Brain microvascular endothelial cell (primary cell): ENCODE data around the gene SLC34A2.

Experiments used
- DNase-seq: peaks from one replicate; pipeline ENCODE4 v3.0.0-alpha.2; 2020
- H3K27ac ChIP-seq: fragments of 250-450 bp; sonication (Bioruptor Pico); 2 replicates; pipeline ENCODE4 v1.5.1; 2020; ENCODE audit warnings: mild to moderate bottlenecking, moderate library complexity
- H3K27me3 ChIP-seq: fragments of 250-450 bp; sonication (Bioruptor Pico); replicated peaks from 2 replicates; pipeline ENCODE4 v1.5.1; 2020; ENCODE audit warnings: mild to moderate bottlenecking
- H3K36me3 ChIP-seq: fragments of 250-450 bp; sonication (Bioruptor Pico); replicated peaks from 2 replicates; pipeline ENCODE4 v1.5.1; 2020; ENCODE audit warnings: mild to moderate bottlenecking
- H3K4me3 ChIP-seq: 2 replicates; pipeline ENCODE4 v1.5.1; 2011; ENCODE audit warnings: low read depth, mild to moderate bottlenecking, control low read depth, low read length, moderate library complexity
- in situ Hi-C: cut with HindIII; loops from 2 replicates; pipeline ENCODE4 v1.10.0; 2017; ENCODE audit warnings: low sequenced_read_pairs, low pct_ligation_motif_present
- TF ChIP-seq, protein P1 (sequence below): IDR thresholded peaks from 2 replicates; pipeline ENCODE4 v1.5.1; 2011; ENCODE audit warnings: low read depth, mild to moderate bottlenecking, moderate library complexity, low read length, control low read depth, inconsistent platforms; ENCODE audit errors: missing control alignments

Gene SLC34A2

DNA sequence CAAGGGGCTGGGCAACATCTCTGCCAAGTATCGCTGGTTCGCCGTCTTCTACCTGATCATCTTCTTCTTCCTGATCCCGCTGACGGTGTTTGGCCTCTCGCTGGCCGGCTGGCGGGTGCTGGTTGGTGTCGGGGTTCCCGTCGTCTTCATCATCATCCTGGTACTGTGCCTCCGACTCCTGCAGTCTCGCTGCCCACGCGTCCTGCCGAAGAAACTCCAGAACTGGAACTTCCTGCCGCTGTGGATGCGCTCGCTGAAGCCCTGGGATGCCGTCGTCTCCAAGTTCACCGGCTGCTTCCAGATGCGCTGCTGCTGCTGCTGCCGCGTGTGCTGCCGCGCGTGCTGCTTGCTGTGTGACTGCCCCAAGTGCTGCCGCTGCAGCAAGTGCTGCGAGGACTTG lies 20.6 kb downstream of the SLC34A2 start:
- DNase-seq: no peak
- Histone ChIP-seq H3K27me3 (no peaks in the 10 kb centered on the region), H3K4me3 (no peak overlapping the region), H3K27ac (no peak overlapping the region), H3K36me3 (no peaks in the 10 kb centered on the region)
- in situ Hi-C loops: no loop called here
- TF ChIP-seq, protein P1, sequence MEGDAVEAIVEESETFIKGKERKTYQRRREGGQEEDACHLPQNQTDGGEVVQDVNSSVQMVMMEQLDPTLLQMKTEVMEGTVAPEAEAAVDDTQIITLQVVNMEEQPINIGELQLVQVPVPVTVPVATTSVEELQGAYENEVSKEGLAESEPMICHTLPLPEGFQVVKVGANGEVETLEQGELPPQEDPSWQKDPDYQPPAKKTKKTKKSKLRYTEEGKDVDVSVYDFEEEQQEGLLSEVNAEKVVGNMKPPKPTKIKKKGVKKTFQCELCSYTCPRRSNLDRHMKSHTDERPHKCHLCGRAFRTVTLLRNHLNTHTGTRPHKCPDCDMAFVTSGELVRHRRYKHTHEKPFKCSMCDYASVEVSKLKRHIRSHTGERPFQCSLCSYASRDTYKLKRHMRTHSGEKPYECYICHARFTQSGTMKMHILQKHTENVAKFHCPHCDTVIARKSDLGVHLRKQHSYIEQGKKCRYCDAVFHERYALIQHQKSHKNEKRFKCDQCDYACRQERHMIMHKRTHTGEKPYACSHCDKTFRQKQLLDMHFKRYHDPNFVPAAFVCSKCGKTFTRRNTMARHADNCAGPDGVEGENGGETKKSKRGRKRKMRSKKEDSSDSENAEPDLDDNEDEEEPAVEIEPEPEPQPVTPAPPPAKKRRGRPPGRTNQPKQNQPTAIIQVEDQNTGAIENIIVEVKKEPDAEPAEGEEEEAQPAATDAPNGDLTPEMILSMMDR: no peak

DNA sequence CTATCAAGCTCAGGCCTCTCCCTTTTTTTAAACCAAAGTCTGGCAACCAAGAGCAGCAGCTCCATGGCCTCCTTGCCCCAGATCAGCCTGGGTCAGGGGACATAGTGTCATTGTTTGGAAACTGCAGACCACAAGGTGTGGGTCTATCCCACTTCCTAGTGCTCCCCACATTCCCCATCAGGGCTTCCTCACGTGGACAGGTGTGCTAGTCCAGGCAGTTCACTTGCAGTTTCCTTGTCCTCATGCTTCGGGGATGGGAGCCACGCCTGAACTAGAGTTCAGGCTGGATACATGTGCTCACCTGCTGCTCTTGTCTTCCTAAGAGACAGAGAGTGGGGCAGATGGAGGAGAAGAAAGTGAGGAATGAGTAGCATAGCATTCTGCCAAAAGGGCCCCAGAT lies 21.5 kb downstream of the SLC34A2 start:
- no peak for DNase-seq
- H3K27ac ChIP-seq: no peak overlapping the region
- no peak overlapping the region for H3K4me3 ChIP-seq
- TF ChIP-seq, protein P1: no peak
- H3K36me3 ChIP-seq: no peaks in the 10 kb centered on the region
- in situ Hi-C loops: no loop called here
- H3K27me3 ChIP-seq: no peaks in the 10 kb centered on the region

DNA sequence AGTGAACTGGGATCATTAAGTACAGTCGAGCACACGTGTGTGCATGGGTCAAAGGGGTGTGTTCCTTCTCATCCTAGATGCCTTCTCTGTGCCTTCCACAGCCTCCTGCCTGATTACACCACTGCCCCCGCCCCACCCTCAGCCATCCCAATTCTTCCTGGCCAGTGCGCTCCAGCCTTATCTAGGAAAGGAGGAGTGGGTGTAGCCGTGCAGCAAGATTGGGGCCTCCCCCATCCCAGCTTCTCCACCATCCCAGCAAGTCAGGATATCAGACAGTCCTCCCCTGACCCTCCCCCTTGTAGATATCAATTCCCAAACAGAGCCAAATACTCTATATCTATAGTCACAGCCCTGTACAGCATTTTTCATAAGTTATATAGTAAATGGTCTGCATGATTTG lies 22.3 kb downstream of the SLC34A2 start:
- in situ Hi-C loops: no loop called here
- H3K36me3 ChIP-seq: no peaks in the 10 kb centered on the region
- TF ChIP-seq, protein P1: no peak
- no peak overlapping the region for H3K27ac ChIP-seq
- no peak overlapping the region for H3K4me3 ChIP-seq
- no peaks in the 10 kb centered on the region for H3K27me3 ChIP-seq
- no peak for DNase-seq

DNA sequence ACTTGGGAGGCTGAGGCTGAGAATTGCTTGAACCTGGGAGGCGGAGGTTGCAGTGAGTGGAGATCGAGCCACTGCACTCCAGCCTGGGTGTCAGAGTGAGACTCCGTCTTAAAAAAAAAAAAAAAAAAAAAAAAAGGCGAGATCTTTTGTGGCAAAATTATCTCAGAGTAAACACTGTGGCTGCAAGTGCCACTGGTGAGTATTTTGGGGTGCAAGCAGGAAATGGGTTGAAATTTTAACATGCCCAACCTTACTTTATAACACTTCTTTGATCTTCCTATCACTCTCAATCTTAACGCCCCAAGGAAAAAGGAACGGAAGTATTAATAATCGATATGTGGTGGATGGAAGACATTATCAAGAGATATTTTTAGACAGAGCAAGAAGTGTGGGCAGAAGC lies 32.1 kb downstream of the SLC34A2 start:
- in situ Hi-C loops: no loop called here
- H3K27ac ChIP-seq: no peak overlapping the region
- no peaks in the 10 kb centered on the region for H3K36me3 ChIP-seq
- no peak for DNase-seq
- H3K27me3 ChIP-seq: no peaks in the 10 kb centered on the region
- TF ChIP-seq, protein P1: no peak
- H3K4me3 ChIP-seq: no peak overlapping the region

DNA sequence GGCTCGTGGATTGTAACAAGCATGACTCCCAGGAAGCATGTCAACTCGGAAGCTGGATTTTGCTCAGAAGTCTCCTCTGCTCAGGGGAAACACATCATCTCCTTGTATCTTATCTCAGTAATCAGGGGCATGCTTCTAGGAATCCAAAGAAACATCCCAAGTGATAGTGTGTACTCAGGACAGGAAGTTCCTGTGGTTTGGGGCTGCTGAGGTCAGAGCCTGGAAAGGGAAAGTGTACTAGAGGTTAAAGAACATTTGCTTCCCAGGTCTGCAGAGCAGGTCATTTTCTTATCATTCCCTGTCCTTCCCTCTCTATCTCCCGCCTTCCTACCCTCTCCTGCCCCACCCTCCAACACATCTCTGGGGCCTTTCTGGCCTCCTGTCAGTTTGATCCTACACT lies 38.8 kb downstream of the SLC34A2 start:
- TF ChIP-seq, protein P1: no peak
- peak; percentile 39 for DNase-seq
- in situ Hi-C loops: no loop called here
- no peaks in the 10 kb centered on the region for H3K27me3 ChIP-seq
- no peak overlapping the region for H3K27ac ChIP-seq
- H3K4me3 ChIP-seq: no peak overlapping the region
- no peaks in the 10 kb centered on the region for H3K36me3 ChIP-seq

DNA sequence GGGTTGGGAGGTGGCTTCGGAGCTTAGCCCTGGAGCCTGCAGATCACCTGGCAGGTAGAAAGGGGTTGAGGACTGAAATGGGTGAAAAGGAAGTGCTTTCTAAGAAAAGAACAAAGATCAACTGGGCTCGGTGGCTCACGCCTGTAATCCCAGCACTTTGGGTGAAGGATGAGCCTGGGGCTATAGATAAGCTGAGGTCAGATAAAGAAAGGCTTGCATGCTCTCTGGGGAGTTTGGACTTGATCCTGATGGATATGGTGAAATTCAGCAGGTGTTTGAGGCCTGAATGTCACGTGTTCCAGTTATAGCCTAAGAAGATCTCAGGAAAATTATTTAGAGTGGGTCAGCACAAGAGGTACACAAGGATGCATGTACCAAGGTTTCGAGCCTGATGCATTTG lies 40.8 kb downstream of the SLC34A2 start:
- TF ChIP-seq, protein P1: no peak
- no peaks in the 10 kb centered on the region for H3K27me3 ChIP-seq
- no peak overlapping the region for H3K4me3 ChIP-seq
- H3K27ac ChIP-seq: no peak overlapping the region
- in situ Hi-C loops: no loop called here
- no peaks in the 10 kb centered on the region for H3K36me3 ChIP-seq
- no peak for DNase-seq
